Measurements from ENCODE around the gene BCKDHB. TPM values are rescaled to one million over a fixed set of nuclear protein-coding genes. Genes with fewer than 3 reads are reported as not detected.
"Not testable (repeated sequence)": the region's sequence is repeated elsewhere in the genome, so short reads cannot be mapped to it uniquely, and the experiment has no call there.

The BCKDHB gene
- total and polyA plus RNA-seq, 2 donors (not counting 3 experiments of a cell fraction or from before 2014, with no cell fraction given), result 5.6 to 12.2 TPM

GRCh38 chr6:80105972-80106417 lies 476 bp upstream of the BCKDHB start:
- Histone ChIP-seq H2AFZ (ENCODE audit: low read depth, low read length) (peak overlapping the region; percentile 96), H3K27me3 (ENCODE audit: control insufficient read depth in 2 of 2, insufficient read depth in 2 of 2, low read length in 2 of 2) (peaks cover 0 to 4% of the 10 kb centered on the region in 2 experiments), H3K9me3 (replicated peaks; ENCODE audit: control insufficient read depth, insufficient read depth, low read length) (no peaks in the 10 kb centered on the region), H3K36me3 (ENCODE audit: control insufficient read depth in 2 of 2, extremely low read depth in 1 of 2, insufficient read depth in 2 of 2, low read length in 2 of 2) (no peaks in the 10 kb centered on the region), H3K79me2 (ENCODE audit: control insufficient read depth, insufficient read depth, low read length) (no peaks in the 10 kb centered on the region), H4K20me1 (replicated peaks; ENCODE audit: control insufficient read depth, extremely low read depth, insufficient read depth, low read length) (no peaks in the 10 kb centered on the region), H3K4me3 (replicated peaks in 1 of 3; ENCODE audit: insufficient read depth in 1 of 3, low read depth in 1 of 3, low read length in 3 of 3) (peak overlapping the region; percentile 63 to 90 (median 66)), H3K4me1 (ENCODE audit: control insufficient read depth, extremely low read depth, insufficient read depth, low read length) (peaks cover 3% of the 10 kb centered on the region), H3K27ac (ENCODE audit: insufficient read depth, low read depth, low read length) (no peak overlapping the region), H3K9ac (replicated peaks; ENCODE audit: extremely low read depth, insufficient read depth, low read length) (peak overlapping the region; percentile 62), H3K9me1 (replicated peaks; ENCODE audit: control insufficient read depth, extremely low read depth, insufficient read depth, low read length) (no peaks in the 10 kb centered on the region), H3K4me2 (ENCODE audit: insufficient read depth, low read length) (peak overlapping the region; percentile 99)
- no peak for FAIRE-seq
- no peak for DNase-seq (ENCODE audit: low read depth, low spot score)
- ChIA-PET POLR2A (interaction anchor here (0.6 to 1.0 kb wide), 5 partner anchors 12 to 192 kb away, joined by 3 to 5 read pairs (median 4); no protein-coding TSS in a partner anchor), CTCF (interaction anchor here (0.6 to 1.4 kb wide), 16 partner anchors 8 to 418 kb away, joined by 3 to 5 read pairs (median 3); no protein-coding TSS in a partner anchor)
- BruUV-seq (replicated peaks), result no TSS peak
- TF ChIP-seq FOS (IDR thresholded peaks at IDR 0.05; ENCODE audit: borderline replicate concordance, insufficient read depth, low read length) (no peak), POLR2A (IDR thresholded peaks at IDR 0.05; ENCODE audit: low read depth, low read length) (peak; percentile 86)
- dilution Hi-C loops (cut with MboI; ENCODE audit: extremely low pct_ligation_motif_present, low sequenced_read_pairs), result no loop called here
- intact Hi-C loops (cut with micrococcal nuclease), result loop anchor here (2.0 to 5.0 kb wide), 2 partner anchors 77 to 99 kb away; no protein-coding TSS in a partner anchor

DNA sequence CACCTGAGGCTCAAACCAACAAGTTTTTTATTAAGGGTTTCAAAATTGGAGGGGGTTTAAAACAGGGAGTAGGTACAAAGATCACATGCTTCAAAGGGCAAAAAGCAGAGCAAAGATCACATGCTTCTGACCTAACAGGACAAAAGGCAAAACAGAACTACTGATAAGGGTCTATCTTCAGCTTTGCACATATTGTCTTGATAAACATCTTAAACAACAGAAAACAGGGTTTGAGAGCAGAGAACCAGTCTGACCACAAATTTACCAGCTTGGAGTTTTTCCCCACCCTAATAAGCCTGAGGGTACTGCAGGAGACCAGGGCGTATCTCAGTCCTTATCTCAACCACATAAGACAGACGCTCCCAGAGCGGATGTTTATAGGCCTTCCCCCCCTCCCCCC lies 16.1 kb downstream of the BCKDHB start:
- dilution Hi-C loops (cut with MboI; ENCODE audit: extremely low pct_ligation_motif_present, low sequenced_read_pairs); H3K4me3 ChIP-seq (replicated peaks in 1 of 3; ENCODE audit: insufficient read depth in 1 of 3, low read depth in 1 of 3, low read length in 3 of 3); H3K27ac ChIP-seq (ENCODE audit: insufficient read depth, low read depth, low read length); H3K27me3 ChIP-seq (ENCODE audit: control insufficient read depth in 2 of 2, insufficient read depth in 2 of 2, low read length in 2 of 2); intact Hi-C loops (cut with micrococcal nuclease); DNase-seq (ENCODE audit: low read depth, low spot score); POLR2A ChIA-PET; H3K79me2 ChIP-seq (ENCODE audit: control insufficient read depth, insufficient read depth, low read length); FAIRE-seq; H2AFZ ChIP-seq (ENCODE audit: low read depth, low read length); H3K9me3 ChIP-seq (replicated peaks; ENCODE audit: control insufficient read depth, insufficient read depth, low read length); H3K4me1 ChIP-seq (ENCODE audit: control insufficient read depth, extremely low read depth, insufficient read depth, low read length); H3K9me1 ChIP-seq (replicated peaks; ENCODE audit: control insufficient read depth, extremely low read depth, insufficient read depth, low read length); H4K20me1 ChIP-seq (replicated peaks; ENCODE audit: control insufficient read depth, extremely low read depth, insufficient read depth, low read length); H3K36me3 ChIP-seq (ENCODE audit: control insufficient read depth in 2 of 2, extremely low read depth in 1 of 2, insufficient read depth in 2 of 2, low read length in 2 of 2); H3K4me2 ChIP-seq (ENCODE audit: insufficient read depth, low read length); H3K9ac ChIP-seq (replicated peaks; ENCODE audit: extremely low read depth, insufficient read depth, low read length); BruUV-seq (replicated peaks): not testable (repeated sequence)
- CTCF ChIA-PET, result interaction anchor here (0.6 kb wide), 1 partner anchor 176 kb away, joined by 3 read pairs; no protein-coding TSS in a partner anchor

Data from endothelial cell of umbilical vein (primary cell).